Astrocyte of the cerebellum (primary cell): ENCODE measurements around the gene ARHGAP26.

ENCODE experiments used
- DNase-seq: peaks from one replicate; pipeline ENCODE4 v3.0.0-alpha.2; 2011; ENCODE audit warnings: low read depth
- H3K4me3 ChIP-seq: 2 replicates; pipeline ENCODE4 v1.5.1; 2011; ENCODE audit warnings: mild to moderate bottlenecking, low read depth, low read length, moderate library complexity
- CTCF ChIP-seq: IDR thresholded peaks from 2 replicates; pipeline ENCODE4 v1.5.1; 2012; ENCODE audit warnings: low read length, low read depth, moderate library complexity, mild to moderate bottlenecking; ENCODE audit errors: missing control alignments
- in situ Hi-C: cut with HindIII; loops from 2 replicates; pipeline ENCODE4 v1.10.0; 2017; ENCODE audit warnings: low sequenced_read_pairs

ARHGAP26 gene

DNA sequence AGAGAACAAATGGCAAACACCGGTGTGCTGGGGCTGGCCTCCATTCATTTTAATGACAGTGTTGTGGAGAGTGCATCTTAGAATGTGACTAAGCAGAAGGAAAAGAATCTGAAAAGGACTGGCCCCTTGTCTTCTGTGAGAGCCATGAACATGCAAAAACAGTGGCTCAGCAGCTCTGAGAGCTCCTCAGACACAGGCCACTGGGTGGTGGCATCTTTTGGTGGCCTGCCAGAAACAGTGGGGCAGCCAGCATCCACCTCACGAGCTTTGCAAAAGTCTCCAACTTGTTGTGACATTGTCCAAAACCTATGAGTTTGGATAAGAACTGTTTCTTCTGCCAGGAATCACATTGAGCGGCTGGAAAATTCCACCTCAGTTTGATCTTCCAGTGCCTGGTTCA is 399.9 kb downstream of the ARHGAP26 start:
- in situ Hi-C loops, result no loop called here
- no peak overlapping the region for H3K4me3 ChIP-seq
- no peak for DNase-seq
- TF ChIP-seq CTCF, result no peak

GRCh38 chr5:143170977-143171376 is 400.8 kb downstream of the ARHGAP26 start:
- in situ Hi-C loops, result no loop called here
- no peak for TF ChIP-seq CTCF
- no peak for DNase-seq
- H3K4me3 ChIP-seq, result no peak overlapping the region

DNA sequence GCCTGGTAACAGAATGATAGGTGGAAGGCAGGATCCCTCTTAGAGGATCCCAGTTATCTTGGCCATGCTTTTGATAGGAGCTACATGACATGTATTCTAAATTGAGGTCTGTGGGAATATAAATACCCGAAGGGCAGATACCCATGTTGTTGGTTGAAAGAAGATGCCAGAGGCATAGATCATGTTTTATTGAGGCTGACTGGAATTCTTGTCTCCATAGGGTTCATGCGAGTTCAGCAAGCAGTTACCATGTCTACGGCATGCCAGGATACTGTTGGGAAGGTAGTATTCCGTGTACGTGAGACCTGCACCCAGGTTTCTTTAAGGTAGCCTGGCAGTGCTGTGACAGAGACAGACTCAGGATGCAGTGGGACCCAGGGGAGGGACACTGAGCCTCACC is 402.6 kb downstream of the ARHGAP26 start:
- in situ Hi-C loops, result no loop called here
- DNase-seq, result no peak
- no peak overlapping the region for H3K4me3 ChIP-seq
- no peak for TF ChIP-seq CTCF

DNA sequence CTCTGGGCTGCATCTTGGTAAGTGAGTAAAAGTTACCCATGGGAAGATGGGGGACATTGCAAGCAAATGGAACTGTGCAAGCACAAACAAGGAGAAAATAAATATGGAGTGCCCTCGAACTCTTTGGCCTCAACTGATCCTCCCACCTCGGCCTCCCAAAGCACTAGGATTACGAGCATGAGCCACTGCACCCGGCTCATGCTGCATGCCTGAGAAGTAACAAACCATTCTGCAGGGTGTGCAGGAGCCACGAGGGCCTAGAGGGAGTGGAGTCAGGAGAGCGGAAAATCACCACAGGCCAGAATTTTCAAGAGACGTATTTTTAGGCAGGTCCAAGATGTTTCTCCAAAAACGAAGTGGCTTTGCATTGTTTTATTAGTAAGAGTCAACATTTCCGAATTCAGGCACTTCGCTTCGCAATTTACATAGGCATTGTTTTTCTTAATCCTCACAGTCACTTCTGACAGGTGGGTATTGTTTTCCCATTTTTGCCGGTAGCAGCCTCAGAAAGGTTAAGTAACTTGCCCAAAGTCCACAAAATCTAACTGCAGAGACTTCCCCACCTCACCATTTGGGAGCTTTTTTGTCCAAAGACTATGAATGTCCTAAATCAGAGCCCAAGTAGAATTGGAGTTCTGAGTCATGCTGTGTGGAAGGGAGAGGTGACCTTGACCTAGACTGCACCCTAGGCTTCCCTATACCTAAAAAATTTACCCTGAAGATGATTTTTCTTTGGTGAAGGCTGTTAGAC is 403.1 kb downstream of the ARHGAP26 start:
- DNase-seq, result no peak
- TF ChIP-seq CTCF, result no peak
- in situ Hi-C loops, result no loop called here
- no peak overlapping the region for H3K4me3 ChIP-seq

DNA sequence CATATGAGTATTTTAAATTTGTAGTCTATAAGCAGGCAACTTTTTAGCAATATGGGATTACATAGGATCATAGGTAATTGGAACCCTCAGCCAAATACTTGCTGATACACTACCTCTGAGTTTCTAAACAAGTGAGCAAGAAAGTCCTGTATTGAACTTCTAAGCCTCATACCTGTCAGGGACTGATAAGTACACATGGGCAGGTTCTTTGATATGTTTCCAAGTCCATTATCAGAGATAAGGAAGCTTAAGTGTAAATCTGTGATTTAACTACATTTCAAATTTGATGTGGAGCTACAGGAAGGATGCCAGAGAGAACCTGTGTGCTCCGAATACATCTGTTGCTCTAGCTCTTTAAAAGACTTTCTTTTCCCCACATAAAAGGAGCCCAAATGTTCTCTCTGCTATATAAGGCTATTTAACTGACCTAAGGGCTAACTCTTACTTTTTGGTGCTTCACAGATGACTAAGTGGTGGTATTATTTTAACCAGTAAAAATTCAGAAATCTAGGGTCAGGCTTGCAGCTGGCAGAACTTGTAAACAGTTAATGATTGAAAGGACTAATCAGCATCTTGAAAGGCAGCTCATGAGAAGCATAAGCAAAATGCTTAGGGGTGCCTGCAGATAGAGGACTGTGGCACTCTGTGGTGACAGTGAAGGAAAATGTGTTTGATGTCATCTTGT is 404.7 kb downstream of the ARHGAP26 start:
- in situ Hi-C loops, result no loop called here
- TF ChIP-seq CTCF, result no peak
- DNase-seq, result no peak

DNA sequence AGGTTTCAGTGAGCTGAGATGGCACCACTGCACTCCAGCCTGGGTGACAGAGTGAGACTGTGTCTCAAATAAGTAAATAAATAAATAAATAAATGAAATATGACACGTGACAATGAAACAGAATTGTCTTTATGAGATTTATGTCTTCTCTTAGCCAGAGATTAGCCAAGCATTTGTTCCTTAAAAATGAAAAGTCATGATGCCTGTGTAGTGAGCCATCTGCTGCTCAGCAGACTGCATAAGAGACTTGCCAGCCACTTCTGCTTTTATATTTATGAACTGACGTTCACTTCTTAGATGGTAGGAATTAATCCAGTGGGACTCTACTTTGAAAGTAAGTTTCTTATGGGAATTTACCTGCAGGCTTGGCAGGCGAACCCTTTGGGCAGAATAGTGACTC is 405.9 kb downstream of the ARHGAP26 start:
- TF ChIP-seq CTCF, result no peak
- DNase-seq, result no peak
- H3K4me3 ChIP-seq, result no peak overlapping the region
- in situ Hi-C loops, result no loop called here

More for the DNA sequence above, 404.7 kb downstream of the ARHGAP26 start:
- H3K4me3 ChIP-seq, result no peak overlapping the region
